ENCODE data around the gene LMOD3.

LMOD3 gene

DNA sequence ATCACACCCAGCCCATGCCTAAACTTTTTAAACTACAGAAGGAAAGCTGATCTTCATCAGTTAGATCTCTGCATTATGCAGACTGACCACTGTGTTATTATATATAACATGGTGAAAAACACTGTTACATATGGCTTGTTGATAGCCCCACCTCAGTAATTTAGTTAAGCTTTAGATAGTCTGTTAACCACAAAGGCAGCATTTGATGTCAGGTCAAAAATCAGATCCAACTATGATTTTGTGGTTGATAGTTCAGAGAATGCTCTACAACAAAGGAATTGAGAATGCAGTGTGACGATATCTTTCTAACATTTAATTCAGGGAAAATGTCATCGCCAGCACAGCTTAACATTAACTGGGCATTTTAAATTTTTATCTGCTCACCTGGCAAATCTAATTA, 37.7 kb upstream of the LMOD3 start:
- no peak overlapping the region for H3K27ac ChIP-seq (ENCODE audit: low read length)
- no peak overlapping the region for H3K4me3 ChIP-seq (ENCODE audit: low read length)
- H4K20me1 ChIP-seq (ENCODE audit: insufficient read depth, low read length) = no peaks in the 10 kb centered on the region
- peak overlapping the region; percentile 10; the same call in 1 of the 2 replicates for H3K4me2 ChIP-seq (ENCODE audit: low read length)
- H3K79me2 ChIP-seq (ENCODE audit: low read length) = no peaks in the 10 kb centered on the region
- H3K4me1 ChIP-seq (ENCODE audit: low read length) = peaks cover 8% of the 10 kb centered on the region
- no peaks in the 10 kb centered on the region for H3K36me3 ChIP-seq (replicated peaks; ENCODE audit: low read depth, low read length)
- H3K9ac ChIP-seq (ENCODE audit: low read length) = no peak overlapping the region
- 0 out of 2 replicates have a peak overlapping the region, but pooled peaks have one; percentile 27 for H2AFZ ChIP-seq (ENCODE audit: low read depth, low read length)
- TF ChIP-seq EZH2phosphoT487 (IDR thresholded peaks at IDR 0.05; ENCODE audit: low read depth) = no peak
- TF ChIP-seq, protein P1, sequence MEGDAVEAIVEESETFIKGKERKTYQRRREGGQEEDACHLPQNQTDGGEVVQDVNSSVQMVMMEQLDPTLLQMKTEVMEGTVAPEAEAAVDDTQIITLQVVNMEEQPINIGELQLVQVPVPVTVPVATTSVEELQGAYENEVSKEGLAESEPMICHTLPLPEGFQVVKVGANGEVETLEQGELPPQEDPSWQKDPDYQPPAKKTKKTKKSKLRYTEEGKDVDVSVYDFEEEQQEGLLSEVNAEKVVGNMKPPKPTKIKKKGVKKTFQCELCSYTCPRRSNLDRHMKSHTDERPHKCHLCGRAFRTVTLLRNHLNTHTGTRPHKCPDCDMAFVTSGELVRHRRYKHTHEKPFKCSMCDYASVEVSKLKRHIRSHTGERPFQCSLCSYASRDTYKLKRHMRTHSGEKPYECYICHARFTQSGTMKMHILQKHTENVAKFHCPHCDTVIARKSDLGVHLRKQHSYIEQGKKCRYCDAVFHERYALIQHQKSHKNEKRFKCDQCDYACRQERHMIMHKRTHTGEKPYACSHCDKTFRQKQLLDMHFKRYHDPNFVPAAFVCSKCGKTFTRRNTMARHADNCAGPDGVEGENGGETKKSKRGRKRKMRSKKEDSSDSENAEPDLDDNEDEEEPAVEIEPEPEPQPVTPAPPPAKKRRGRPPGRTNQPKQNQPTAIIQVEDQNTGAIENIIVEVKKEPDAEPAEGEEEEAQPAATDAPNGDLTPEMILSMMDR (IDR thresholded peaks at IDR 0.05; ENCODE audit: low read depth, low read length) = no peak
- no peaks in the 10 kb centered on the region for H3K9me3 ChIP-seq (ENCODE audit: insufficient read depth, low read length)
- peaks cover 11% of the 10 kb centered on the region; the same call in 1 of the 2 replicates for H3K27me3 ChIP-seq (ENCODE audit: low read depth, low read length)

DNA sequence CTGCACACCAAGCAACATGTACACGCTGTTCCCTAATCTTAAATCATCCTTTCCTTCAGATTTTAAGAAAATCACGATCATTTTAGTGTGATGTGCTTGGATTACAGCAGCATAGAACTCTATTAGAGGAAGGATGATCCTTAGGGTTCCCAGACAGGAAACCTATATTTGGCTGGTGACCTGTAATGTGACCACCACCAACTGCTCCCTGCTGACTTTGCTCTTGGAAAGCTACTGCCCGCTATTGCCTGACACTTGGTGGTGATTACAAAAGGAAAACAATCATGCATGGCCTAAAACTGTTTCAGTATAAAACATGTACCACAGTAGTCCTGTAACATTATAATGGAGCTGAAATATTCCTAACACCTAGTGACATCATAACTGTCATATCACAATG, 27.2 kb upstream of the LMOD3 start:
- Histone ChIP-seq H3K4me2 (ENCODE audit: low read length) (no peak overlapping the region), H4K20me1 (ENCODE audit: insufficient read depth, low read length) (no peaks in the 10 kb centered on the region), H2AFZ (ENCODE audit: low read depth, low read length) (no peak overlapping the region), H3K4me3 (ENCODE audit: low read length) (no peak overlapping the region), H3K9ac (ENCODE audit: low read length) (no peak overlapping the region), H3K27me3 (ENCODE audit: low read depth, low read length) (peaks cover 18% of the 10 kb centered on the region; the same call in 1 of the 2 replicates), H3K27ac (ENCODE audit: low read length) (no peak overlapping the region), H3K79me2 (ENCODE audit: low read length) (no peaks in the 10 kb centered on the region), H3K9me3 (ENCODE audit: insufficient read depth, low read length) (no peaks in the 10 kb centered on the region), H3K36me3 (replicated peaks; ENCODE audit: low read depth, low read length) (no peaks in the 10 kb centered on the region), H3K4me1 (ENCODE audit: low read length) (no peaks in the 10 kb centered on the region)
- no peak for TF ChIP-seq EZH2phosphoT487 (IDR thresholded peaks at IDR 0.05; ENCODE audit: low read depth)
- TF ChIP-seq, protein P1 (IDR thresholded peaks at IDR 0.05; ENCODE audit: low read depth, low read length) = no peak

DNA sequence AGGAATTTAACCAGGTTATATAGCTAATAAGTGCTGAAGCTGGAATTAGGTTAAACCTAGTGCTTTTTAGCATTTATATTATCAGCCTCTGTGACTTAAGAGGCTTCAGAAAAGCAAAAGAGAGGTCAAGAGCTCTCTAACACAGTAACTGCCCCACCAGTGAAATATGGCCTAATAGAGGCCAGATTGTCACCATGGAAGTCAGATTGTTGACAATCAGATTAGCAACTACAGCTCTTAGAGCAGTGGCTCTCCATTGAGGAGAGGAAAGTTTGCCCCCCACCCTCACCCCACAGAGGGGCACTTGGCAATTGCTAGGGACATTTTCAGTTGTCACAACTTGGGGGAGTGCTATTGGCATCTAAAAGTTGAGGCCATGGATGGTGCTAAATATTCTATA, 23.3 kb upstream of the LMOD3 start:
- Histone ChIP-seq H3K9me3 (ENCODE audit: insufficient read depth, low read length) (no peaks in the 10 kb centered on the region), H4K20me1 (ENCODE audit: insufficient read depth, low read length) (no peaks in the 10 kb centered on the region), H3K4me1 (ENCODE audit: low read length) (no peaks in the 10 kb centered on the region), H3K9ac (ENCODE audit: low read length) (no peak overlapping the region), H2AFZ (ENCODE audit: low read depth, low read length) (no peak overlapping the region), H3K4me2 (ENCODE audit: low read length) (no peak overlapping the region), H3K36me3 (replicated peaks; ENCODE audit: low read depth, low read length) (no peaks in the 10 kb centered on the region), H3K27me3 (ENCODE audit: low read depth, low read length) (peaks cover 11% of the 10 kb centered on the region; the same call in 1 of the 2 replicates), H3K4me3 (ENCODE audit: low read length) (no peak overlapping the region), H3K79me2 (ENCODE audit: low read length) (no peaks in the 10 kb centered on the region), H3K27ac (ENCODE audit: low read length) (no peak overlapping the region)
- TF ChIP-seq, protein P1 (IDR thresholded peaks at IDR 0.05; ENCODE audit: low read depth, low read length) = no peak
- no peak for TF ChIP-seq EZH2phosphoT487 (IDR thresholded peaks at IDR 0.05; ENCODE audit: low read depth)

DNA sequence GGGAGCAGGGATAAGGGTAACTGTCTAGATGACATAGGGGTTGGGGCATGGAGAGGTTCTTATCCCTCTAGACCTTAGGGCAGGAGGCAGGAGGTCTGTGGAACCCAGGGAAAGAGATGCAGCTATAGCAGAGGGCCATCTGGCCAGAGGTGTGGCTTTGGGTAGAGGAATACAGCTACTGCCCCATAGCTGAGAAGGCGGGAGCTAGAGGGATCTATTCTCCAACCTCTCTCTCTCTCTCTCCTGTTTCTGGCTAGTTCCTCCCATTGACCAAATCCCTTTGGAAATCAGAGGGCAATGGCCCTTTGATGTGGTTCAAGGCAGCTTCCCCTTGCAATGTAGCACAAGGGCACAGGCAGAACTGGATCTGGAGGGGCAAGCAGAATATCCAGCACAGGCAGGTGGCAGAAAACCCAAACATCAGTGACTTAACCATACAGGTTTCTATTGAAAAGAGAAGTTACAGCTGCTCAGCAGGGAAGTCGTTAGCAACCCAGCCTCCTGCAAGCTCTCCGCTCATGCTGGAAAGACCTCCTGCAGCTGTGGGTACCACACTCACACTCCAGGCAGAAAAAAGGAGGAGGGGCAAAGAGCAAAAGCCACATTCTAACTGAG, 22.3 kb upstream of the LMOD3 start:
- H3K79me2 ChIP-seq (ENCODE audit: low read length) = no peaks in the 10 kb centered on the region
- H3K4me1 ChIP-seq (ENCODE audit: low read length) = no peaks in the 10 kb centered on the region
- peaks cover 17% of the 10 kb centered on the region; the same call in 1 of the 2 replicates for H3K27me3 ChIP-seq (ENCODE audit: low read depth, low read length)
- no peak overlapping the region for H3K4me2 ChIP-seq (ENCODE audit: low read length)
- H3K36me3 ChIP-seq (replicated peaks; ENCODE audit: low read depth, low read length) = no peaks in the 10 kb centered on the region
- H3K4me3 ChIP-seq (ENCODE audit: low read length) = no peak overlapping the region
- no peaks in the 10 kb centered on the region for H4K20me1 ChIP-seq (ENCODE audit: insufficient read depth, low read length)
- no peak overlapping the region; the same call in 1 of the 2 replicates for H2AFZ ChIP-seq (ENCODE audit: low read depth, low read length)
- H3K9me3 ChIP-seq (ENCODE audit: insufficient read depth, low read length) = no peaks in the 10 kb centered on the region
- no peak for TF ChIP-seq EZH2phosphoT487 (IDR thresholded peaks at IDR 0.05; ENCODE audit: low read depth)
- TF ChIP-seq, protein P1 (IDR thresholded peaks at IDR 0.05; ENCODE audit: low read depth, low read length) = no peak
- no peak overlapping the region for H3K9ac ChIP-seq (ENCODE audit: low read length)
- H3K27ac ChIP-seq (ENCODE audit: low read length) = no peak overlapping the region
